Muscle of leg (tissue), 11 donors: ENCODE results near the gene GREB1. TPM values are rescaled to one million over a fixed set of nuclear protein-coding genes. Genes with fewer than 3 reads are reported as not detected.

Experiments
- DNase-seq: peaks from one replicate; pipeline ENCODE4 v3.0.0; 2013
- H3K27ac ChIP-seq: one replicate; pipeline ENCODE4 v1.5.1; 2013; ENCODE audit warnings: mild to moderate bottlenecking, low read length, control low read depth
- H3K27me3 ChIP-seq: one replicate; pipeline ENCODE4 v1.6.1; 2013; ENCODE audit warnings: low read length; ENCODE audit not compliant: control insufficient read depth, insufficient read depth
- H3K36me3 ChIP-seq: one replicate; pipeline ENCODE4 v1.6.1; 2013; ENCODE audit warnings: low read length; ENCODE audit not compliant: control insufficient read depth, insufficient read depth
- H3K4me1 ChIP-seq: one replicate; pipeline ENCODE4 v1.6.1; 2013; ENCODE audit warnings: low read length; ENCODE audit not compliant: control insufficient read depth, insufficient read depth
- H3K4me3 ChIP-seq: one replicate; pipeline ENCODE4 v1.5.1; 2013; ENCODE audit warnings: low read length, control low read depth
- H3K9me3 ChIP-seq: replicated peaks from 2 replicates; pipeline ENCODE4 v1.6.1; 2013; ENCODE audit warnings: low read depth, low read length; ENCODE audit not compliant: control insufficient read depth
- WGBS: methylation state at CpG from one replicate; pipeline ENCODE4 v1.1.5; 2013; ENCODE audit warnings: missing lambda C conversion rate; ENCODE audit not compliant: insufficient coverage; 5-methylcytosine and 5-hydroxymethylcytosine counted together
- polyA plus RNA-seq, 8 donors: library from polyadenylated mRNA; unstranded; fragments of 120-200 nt; gene quantifications; one replicate each; pipeline versions ENCODE4 v1.2.1 to v1.2.3, GENCODE V29; 2013; ENCODE audit warnings: inconsistent platforms in 1 of 8, low replicate concordance in 1 of 8; ENCODE audit not compliant: insufficient read length in 8 of 8, insufficient read depth in 1 of 8
- total RNA-seq: library from RNA; stranded (reverse); fragments of 120-200 nt; gene quantifications from one replicate; pipeline ENCODE4 v1.2.4, GENCODE V29; 2013

GREB1 gene
- total and polyA plus RNA-seq, 9 donors = 6.5 to 14.4 (median 10.5) TPM

- Histone ChIP-seq H3K27me3 (no peaks in the 10 kb centered on the region), H3K27ac (no peak overlapping the region)
- 79% methylated on average over 11 of the region's 12 CpGs for WGBS
Measured at GRCh38 chr2:11580697-11581096, 46.9 kb downstream of the GREB1 start.

GRCh38 chr2:11581124-11581796 lies 47.4 kb downstream of the GREB1 start:
- WGBS = 50% methylated on average over 4 of the region's 9 CpGs
- Histone ChIP-seq H3K4me1 (peaks cover 25% of the 10 kb centered on the region), H3K27ac (no peak overlapping the region), H3K9me3 (no peaks in the 10 kb centered on the region), H3K36me3 (peaks cover 19% of the 10 kb centered on the region), H3K4me3 (no peak overlapping the region), H3K27me3 (no peaks in the 10 kb centered on the region)
- peak; percentile 54 for DNase-seq

More at GRCh38 chr2:11580697-11581096, 46.9 kb downstream of the GREB1 start:
- peaks cover 25% of the 10 kb centered on the region for H3K4me1 ChIP-seq
- no peaks in the 10 kb centered on the region for H3K9me3 ChIP-seq
- H3K36me3 ChIP-seq = peaks cover 17% of the 10 kb centered on the region
- H3K4me3 ChIP-seq = no peak overlapping the region
- DNase-seq = no peak

GRCh38 chr2:11581797-11582611 lies 48.2 kb downstream of the GREB1 start:
- H3K4me3 ChIP-seq = no peak overlapping the region
- WGBS = 52% methylated on average over 18 of the region's 19 CpGs
- no peak for DNase-seq
- peak overlapping the region; percentile 62 for H3K27ac ChIP-seq
- H3K36me3 ChIP-seq = peaks cover 19% of the 10 kb centered on the region
- peaks cover 25% of the 10 kb centered on the region for H3K4me1 ChIP-seq
- no peaks in the 10 kb centered on the region for H3K27me3 ChIP-seq
- no peaks in the 10 kb centered on the region for H3K9me3 ChIP-seq

GRCh38 chr2:11582612-11582861 lies 48.7 kb downstream of the GREB1 start:
- DNase-seq = no peak
- peak overlapping the region; percentile 62 for H3K27ac ChIP-seq
- WGBS = 40% methylated on average over 7 of the region's 11 CpGs
- H3K9me3 ChIP-seq = no peaks in the 10 kb centered on the region
- H3K4me3 ChIP-seq = no peak overlapping the region
- H3K27me3 ChIP-seq = no peaks in the 10 kb centered on the region
- peaks cover 25% of the 10 kb centered on the region for H3K4me1 ChIP-seq
- peaks cover 24% of the 10 kb centered on the region for H3K36me3 ChIP-seq

- no peak overlapping the region for H3K4me3 ChIP-seq
- H3K4me1 ChIP-seq = peaks cover 25% of the 10 kb centered on the region
- no peaks in the 10 kb centered on the region for H3K9me3 ChIP-seq
- peaks cover 26% of the 10 kb centered on the region for H3K36me3 ChIP-seq
- 49% methylated on average over 11 of the region's 19 CpGs for WGBS
- peak; percentile 96 for DNase-seq
- H3K27ac ChIP-seq = peak overlapping the region; percentile 62
- H3K27me3 ChIP-seq = no peaks in the 10 kb centered on the region
Measured at GRCh38 chr2:11582862-11583752, 49.3 kb downstream of the GREB1 start.

- peaks cover 25% of the 10 kb centered on the region for H3K4me1 ChIP-seq
- no peaks in the 10 kb centered on the region for H3K27me3 ChIP-seq
- no peaks in the 10 kb centered on the region for H3K9me3 ChIP-seq
- peak; percentile 93 for DNase-seq
- H3K36me3 ChIP-seq = peaks cover 26% of the 10 kb centered on the region
- H3K4me3 ChIP-seq = no peak overlapping the region
- H3K27ac ChIP-seq = peak overlapping the region; percentile 49
- 65% methylated on average over 8 of the region's 14 CpGs for WGBS
Measured at GRCh38 chr2:11583840-11584524, 50.1 kb downstream of the GREB1 start.

- H3K36me3 ChIP-seq = peaks cover 21% of the 10 kb centered on the region
- no peak for DNase-seq
Measured at GRCh38 chr2:11584525-11585056, 50.7 kb downstream of the GREB1 start.

GRCh38 chr2:11585071-11585470 lies 51.2 kb downstream of the GREB1 start:
- Histone ChIP-seq H3K27ac (no peak overlapping the region), H3K27me3 (no peaks in the 10 kb centered on the region), H3K4me1 (peaks cover 22% of the 10 kb centered on the region), H3K36me3 (peaks cover 21% of the 10 kb centered on the region), H3K9me3 (no peaks in the 10 kb centered on the region), H3K4me3 (no peak overlapping the region)
- 97% methylated on average over 7 of the region's 7 CpGs for WGBS
- no peak for DNase-seq

More at GRCh38 chr2:11584525-11585056, 50.7 kb downstream of the GREB1 start:
- peaks cover 23% of the 10 kb centered on the region for H3K4me1 ChIP-seq
- 100% methylated on average over 6 of the region's 18 CpGs for WGBS
- no peak overlapping the region for H3K27ac ChIP-seq
- H3K4me3 ChIP-seq = no peak overlapping the region
- H3K27me3 ChIP-seq = no peaks in the 10 kb centered on the region
- no peaks in the 10 kb centered on the region for H3K9me3 ChIP-seq

- Histone ChIP-seq H3K4me1 (peaks cover 6% of the 10 kb centered on the region), H3K4me3 (no peak overlapping the region), H3K9me3 (no peaks in the 10 kb centered on the region), H3K27ac (no peak overlapping the region), H3K27me3 (no peaks in the 10 kb centered on the region), H3K36me3 (peaks cover 12% of the 10 kb centered on the region)
- no peak for DNase-seq
- WGBS = 89% methylated on average over 18 of the region's 21 CpGs
Measured at GRCh38 chr2:11588228-11589110, 54.6 kb downstream of the GREB1 start.
